Activated CD8-positive, alpha-beta memory T cell treated with anti-CD3 and anti-CD28 coated beads for 48 hours (primary cell): ENCODE data around the gene ULBP2.
"Not testable (repeated sequence)": the region's sequence is repeated elsewhere in the genome, so short reads cannot be mapped to it uniquely, and the experiment has no call there.

Source experiments
- DNase-seq, 3 experiments: peaks; one replicate each; pipeline ENCODE4 v3.0.0-alpha.2; 2020; ENCODE audit warnings: low read depth in 2 of 3, low spot score in 2 of 3

ULBP2 gene

DNA sequence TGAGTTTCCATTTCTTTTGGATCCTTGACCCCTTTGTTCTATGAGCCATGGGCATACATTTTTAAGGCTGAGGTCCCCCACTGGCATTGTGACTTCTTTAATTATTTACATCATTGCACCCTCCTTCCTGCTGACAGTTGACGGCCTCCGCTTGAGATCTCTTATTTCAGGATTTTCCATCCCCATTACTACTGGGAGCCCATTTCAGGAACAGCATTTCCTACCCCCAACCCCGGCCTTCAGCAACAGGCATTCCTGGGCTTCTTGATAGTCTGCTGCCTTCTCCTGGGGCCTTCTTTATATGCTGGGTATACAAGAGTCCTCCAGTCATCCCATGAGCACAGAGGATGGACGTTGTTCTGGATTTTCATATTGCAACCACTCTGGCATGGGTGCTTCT, 25.8 kb downstream of the ULBP2 start:
- no peak for DNase-seq

GRCh38 chr6:149967999-149968398, 26.2 kb downstream of the ULBP2 start:
- not testable (repeated sequence) for DNase-seq

DNA sequence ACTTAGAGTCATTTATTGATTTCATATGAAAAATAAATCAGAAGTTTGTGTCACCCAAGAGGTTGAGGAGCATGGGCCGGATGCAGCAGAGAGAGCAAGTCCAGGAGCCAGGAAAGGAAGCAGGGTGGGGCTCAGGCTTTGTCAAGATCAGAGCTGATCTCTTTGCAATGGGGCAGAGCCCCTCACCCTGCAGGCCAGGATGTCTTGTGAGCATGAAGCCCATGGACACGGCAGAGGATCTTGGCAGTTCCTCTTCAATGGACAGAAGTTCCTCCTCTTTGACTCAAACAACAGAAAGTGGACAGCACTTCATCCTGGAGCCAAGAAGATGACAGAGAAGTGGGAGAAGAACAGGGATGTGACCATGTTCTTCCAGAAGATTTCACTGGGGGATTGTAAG, 27.1 kb downstream of the ULBP2 start:
- not testable (repeated sequence) for DNase-seq

GRCh38 chr6:149969635-149970034, 27.8 kb downstream of the ULBP2 start:
- DNase-seq: no peak

- DNase-seq: not testable (repeated sequence)
These were observed 32.6 kb downstream of the ULBP2 start for GRCh38 chr6:149974394-149974793.

GRCh38 chr6:149974825-149975224, 33.0 kb downstream of the ULBP2 start:
- DNase-seq: no peak

GRCh38 chr6:149975400-149975799, 33.6 kb downstream of the ULBP2 start:
- DNase-seq: no peak

GRCh38 chr6:149977221-149977620, 35.4 kb downstream of the ULBP2 start:
- no peak for DNase-seq

DNA sequence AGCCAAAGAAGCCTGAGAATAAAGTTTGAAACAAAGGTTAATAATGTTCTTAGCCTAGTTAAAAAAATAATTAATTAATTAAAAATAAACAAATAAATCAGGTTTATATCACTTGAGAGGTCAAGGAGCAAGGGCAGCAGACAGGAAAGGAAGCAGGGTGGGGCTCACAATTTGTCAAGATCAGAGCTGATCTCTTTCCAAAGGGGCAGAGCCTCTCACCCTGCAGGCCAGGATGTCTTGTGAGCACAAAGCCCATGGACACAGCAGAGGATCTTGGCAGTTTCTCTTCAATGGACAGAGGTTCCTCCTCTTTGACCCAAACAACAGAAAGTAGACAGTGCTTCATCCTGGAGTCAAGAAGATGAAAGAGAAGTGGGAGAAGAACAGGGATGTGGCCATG, 36.8 kb downstream of the ULBP2 start:
- DNase-seq: no peak

DNA sequence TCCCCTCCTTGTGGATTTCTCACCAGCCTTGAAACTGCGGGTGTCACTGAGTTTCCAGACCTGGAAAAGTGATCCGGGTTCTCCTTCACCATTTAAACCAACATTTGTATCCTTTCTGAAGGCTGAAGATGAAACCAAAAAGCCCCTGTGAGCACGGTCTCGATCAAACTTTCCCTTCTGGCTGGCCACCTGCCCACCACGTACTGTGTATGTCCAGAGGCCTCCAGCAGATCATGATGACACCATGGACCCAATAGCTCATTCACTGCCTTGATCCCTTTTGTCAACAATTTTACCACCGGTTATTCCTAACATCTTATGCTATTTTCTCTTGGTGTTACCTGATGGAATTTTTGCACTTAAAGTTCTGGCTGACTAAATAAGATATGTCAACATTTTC, 37.5 kb downstream of the ULBP2 start:
- no peak for DNase-seq

GRCh38 chr6:149983145-149983544, 41.3 kb downstream of the ULBP2 start:
- no peak for DNase-seq

GRCh38 chr6:149984773-149985172, 43.0 kb downstream of the ULBP2 start:
- DNase-seq: no peak

- no peak for DNase-seq
These were observed 43.7 kb downstream of the ULBP2 start for GRCh38 chr6:149985481-149985937.

GRCh38 chr6:149987602-149988107, 45.8 kb downstream of the ULBP2 start:
- no peak for DNase-seq

DNA sequence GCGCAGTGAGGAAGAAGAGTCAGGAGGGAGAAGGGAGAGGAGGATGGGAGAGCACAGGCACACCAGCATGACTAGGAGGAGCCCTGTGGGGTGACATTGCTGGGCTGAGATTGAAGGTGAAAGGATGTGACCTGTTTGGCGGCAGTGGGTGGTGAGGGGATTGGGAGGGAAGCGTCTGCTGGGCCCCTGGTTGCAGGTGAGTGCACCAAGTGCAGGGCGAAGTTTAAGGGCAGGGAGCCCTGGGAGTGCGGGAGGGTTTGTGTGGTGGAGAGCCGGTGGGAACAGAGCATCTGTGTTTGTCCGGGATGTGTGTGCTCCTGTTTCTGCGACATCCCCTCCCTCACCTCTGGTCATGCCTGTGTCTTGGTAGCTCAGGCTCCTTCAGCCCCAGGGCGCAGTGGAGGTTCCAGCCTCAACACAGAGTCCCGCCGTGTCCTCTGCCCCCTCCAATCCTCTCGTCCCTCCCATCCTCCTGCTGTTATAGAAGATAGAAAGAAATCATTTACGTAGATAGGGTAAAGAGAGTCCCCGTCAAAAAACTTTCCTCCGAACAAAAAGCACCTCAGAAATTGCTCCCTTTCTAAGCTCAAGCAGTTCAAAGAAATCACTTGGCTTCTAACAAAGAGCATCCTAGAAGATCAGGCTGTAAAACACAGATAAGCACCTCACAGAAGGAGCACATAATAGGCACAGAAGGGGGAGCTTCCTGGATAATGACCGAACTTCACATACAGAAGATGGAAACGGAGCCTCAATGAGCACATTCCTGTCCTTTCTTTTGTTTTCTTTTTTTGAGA, 46.9 kb downstream of the ULBP2 start:
- no peak for DNase-seq

DNA sequence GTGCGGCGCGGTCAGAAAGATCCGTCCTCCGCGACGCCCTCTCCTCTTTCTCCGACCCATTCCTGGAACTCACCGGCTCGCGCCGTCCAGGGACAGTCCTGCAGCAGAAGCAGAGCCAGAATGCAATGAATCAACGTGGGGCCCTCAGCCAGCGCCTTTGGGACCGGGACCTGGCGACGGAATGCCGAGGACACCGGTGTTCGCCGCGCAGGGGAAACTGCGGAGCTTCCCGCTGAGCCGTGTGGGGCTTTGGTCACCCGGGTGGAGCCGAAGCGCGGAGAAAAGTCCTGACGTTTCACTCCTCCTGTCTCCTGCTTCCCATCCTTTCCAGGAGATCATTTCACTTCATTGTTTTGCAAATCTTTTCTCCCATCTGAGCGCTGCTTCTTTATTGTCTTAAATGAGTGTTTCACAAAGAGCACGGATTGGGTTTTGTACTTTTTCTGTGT, 48.4 kb downstream of the ULBP2 start:
- no peak for DNase-seq

DNA sequence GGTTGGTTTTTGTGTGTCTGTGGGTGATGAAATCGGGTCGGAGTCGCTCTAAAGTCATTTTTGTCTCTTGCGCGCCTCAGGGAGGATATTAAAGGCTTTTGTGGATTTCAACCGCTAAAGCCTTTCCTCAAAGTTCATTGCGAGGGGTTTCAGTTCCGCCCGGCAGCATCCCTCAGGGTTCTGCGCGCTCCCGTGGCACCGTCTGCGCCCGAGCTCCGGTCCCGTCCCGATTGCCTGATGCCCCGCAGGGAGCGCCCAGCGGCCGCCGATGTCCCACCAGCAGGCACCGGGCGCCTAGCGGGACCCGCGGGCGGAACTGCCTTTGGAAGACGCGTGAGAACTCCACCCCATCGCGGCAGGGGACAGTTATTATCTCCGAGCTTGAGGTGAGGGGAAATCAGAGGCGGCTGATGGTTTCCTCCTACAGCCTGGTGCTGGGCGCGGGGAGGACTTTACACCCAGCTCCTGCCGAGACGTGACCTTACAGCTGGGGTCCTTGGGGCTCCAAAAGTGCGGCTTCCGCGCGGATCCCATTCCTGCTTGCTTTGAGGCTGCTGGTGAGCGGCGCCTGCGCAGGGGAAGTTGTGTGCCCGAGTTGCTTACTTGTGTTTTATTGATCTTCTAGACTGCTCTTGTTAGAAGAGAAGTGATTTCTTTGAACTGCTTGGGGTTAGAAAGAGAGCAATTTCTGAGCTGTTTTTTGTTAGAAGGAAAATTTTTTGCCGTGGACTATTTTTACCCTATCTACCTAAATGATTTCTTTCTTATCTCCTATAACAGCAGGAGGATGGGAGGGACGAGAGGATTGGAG, 49.1 kb downstream of the ULBP2 start:
- DNase-seq: no peak

- not testable (repeated sequence) for DNase-seq
These were observed 49.6 kb downstream of the ULBP2 start for GRCh38 chr6:149991472-149991795.

- no peak for DNase-seq
These were observed 50.0 kb downstream of the ULBP2 start for GRCh38 chr6:149991838-149992237.

DNA sequence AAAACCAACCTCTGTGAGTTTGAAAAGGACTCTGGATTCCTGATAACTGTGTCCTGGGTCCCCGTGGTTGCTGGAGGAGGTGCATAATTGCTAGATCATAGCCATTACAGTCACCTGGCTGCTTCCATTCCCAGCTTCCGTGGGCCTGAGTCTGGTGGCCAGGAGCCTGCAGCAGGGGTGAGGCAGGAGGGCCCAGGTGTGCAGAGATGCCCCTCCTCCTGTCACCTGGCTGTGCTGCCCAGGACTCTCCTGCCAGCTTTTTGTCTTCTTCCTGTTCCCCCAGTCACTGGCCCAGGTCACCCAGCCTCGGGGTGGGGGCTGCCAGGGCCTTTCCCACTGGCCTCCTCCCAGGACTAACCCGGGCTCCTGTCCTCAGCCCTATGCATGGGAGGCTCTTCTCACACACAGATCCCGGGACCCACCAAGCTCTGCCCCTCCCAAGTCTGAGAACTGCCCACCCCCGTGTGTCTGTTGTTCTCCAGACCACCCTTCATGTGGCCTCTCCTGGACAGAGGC, 53.5 kb downstream of the ULBP2 start:
- DNase-seq: no peak

DNA sequence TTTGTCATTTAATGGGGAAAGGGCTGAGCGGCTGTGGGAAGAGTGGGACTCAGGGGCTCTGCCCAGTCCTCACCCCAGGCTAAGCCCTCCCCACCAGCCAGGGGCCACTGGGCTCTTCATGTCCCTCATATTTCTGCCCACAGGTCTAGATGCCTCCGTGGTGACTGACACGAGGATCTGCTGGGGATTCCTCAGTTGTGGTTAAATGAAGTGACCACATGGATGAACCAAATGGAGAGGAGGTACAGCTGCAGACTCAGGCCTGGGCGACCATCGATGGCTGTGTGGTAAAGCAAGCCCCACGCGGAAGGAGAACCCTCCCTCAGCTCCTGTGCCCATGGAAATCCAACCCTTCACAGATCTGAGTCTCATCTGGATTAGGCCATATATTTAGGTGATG, 54.2 kb downstream of the ULBP2 start:
- no peak for DNase-seq
